Epithelial cell of esophagus (primary cell): ENCODE data around the gene IDUA.

Experiments used
- DNase-seq: peaks from one replicate; pipeline ENCODE4 v3.0.0; 2010; ENCODE audit warnings: low read depth
- H3K4me3 ChIP-seq: 2 replicates; pipeline ENCODE4 v1.5.1; 2011; ENCODE audit warnings: mild to moderate bottlenecking, low read length, control low read depth
- TF ChIP-seq, protein P1 (sequence below): IDR thresholded peaks from 2 replicates; pipeline ENCODE4 v1.5.1; 2011; ENCODE audit warnings: low read depth, mild to moderate bottlenecking, low read length, control low read depth, inconsistent platforms; ENCODE audit not compliant: insufficient read depth; ENCODE audit errors: missing control alignments

The IDUA gene

DNA sequence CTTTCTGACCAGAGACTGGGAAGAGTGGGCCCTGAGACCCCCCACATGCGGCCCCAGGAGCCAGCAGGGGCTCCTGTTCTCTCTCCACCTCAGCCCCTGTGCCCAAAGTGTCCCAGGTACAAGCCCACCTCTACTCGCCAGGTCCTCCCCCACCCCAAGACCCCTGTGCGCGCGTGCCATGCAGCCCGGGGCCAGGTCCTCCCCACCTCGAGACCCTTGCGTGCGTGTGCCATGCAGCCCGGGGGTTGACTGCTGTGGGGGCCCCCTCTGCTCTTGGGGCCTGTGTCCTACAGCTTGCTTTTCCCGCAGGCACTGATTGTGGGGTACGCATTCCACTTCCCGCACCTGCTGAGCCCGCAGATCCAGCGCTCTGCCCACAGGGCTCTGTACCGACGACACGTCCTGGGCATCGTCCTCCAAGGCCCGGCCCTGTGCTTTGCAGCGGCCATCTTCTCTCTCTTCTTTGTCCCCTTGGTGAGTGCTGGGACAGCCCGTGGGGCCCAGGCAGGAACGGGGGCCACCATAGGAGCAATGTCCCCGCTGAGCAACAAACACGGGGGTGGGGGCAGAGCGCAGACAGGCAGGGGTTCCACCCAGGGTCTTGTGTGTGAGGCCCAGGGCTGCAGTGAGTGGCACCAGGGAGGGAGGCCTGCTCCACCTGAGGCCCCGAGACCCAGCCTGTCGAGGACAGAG lies 33.8 kb upstream of the IDUA start:
- no peak for DNase-seq
- TF ChIP-seq, protein P1, sequence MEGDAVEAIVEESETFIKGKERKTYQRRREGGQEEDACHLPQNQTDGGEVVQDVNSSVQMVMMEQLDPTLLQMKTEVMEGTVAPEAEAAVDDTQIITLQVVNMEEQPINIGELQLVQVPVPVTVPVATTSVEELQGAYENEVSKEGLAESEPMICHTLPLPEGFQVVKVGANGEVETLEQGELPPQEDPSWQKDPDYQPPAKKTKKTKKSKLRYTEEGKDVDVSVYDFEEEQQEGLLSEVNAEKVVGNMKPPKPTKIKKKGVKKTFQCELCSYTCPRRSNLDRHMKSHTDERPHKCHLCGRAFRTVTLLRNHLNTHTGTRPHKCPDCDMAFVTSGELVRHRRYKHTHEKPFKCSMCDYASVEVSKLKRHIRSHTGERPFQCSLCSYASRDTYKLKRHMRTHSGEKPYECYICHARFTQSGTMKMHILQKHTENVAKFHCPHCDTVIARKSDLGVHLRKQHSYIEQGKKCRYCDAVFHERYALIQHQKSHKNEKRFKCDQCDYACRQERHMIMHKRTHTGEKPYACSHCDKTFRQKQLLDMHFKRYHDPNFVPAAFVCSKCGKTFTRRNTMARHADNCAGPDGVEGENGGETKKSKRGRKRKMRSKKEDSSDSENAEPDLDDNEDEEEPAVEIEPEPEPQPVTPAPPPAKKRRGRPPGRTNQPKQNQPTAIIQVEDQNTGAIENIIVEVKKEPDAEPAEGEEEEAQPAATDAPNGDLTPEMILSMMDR = no peak
- no peak overlapping the region for H3K4me3 ChIP-seq

DNA sequence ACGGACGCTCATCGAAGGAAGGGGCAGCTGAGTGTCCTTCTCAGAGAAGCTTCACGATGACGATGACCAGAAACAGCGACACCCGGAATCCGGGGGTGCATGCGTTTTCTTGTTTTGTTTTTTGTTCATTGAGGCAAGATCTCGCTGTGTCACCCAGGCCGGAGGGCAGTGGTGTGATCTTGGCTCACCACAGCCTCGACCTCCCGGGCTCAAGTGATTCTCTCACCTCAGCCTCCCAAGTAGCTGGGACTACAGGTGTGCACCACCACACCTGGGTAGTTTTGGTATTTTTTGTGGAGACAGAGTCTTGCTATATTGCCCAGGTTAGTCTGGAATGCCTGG lies 33.3 kb upstream of the IDUA start:
- TF ChIP-seq, protein P1 = no peak
- DNase-seq = no peak
- no peak overlapping the region for H3K4me3 ChIP-seq

DNA sequence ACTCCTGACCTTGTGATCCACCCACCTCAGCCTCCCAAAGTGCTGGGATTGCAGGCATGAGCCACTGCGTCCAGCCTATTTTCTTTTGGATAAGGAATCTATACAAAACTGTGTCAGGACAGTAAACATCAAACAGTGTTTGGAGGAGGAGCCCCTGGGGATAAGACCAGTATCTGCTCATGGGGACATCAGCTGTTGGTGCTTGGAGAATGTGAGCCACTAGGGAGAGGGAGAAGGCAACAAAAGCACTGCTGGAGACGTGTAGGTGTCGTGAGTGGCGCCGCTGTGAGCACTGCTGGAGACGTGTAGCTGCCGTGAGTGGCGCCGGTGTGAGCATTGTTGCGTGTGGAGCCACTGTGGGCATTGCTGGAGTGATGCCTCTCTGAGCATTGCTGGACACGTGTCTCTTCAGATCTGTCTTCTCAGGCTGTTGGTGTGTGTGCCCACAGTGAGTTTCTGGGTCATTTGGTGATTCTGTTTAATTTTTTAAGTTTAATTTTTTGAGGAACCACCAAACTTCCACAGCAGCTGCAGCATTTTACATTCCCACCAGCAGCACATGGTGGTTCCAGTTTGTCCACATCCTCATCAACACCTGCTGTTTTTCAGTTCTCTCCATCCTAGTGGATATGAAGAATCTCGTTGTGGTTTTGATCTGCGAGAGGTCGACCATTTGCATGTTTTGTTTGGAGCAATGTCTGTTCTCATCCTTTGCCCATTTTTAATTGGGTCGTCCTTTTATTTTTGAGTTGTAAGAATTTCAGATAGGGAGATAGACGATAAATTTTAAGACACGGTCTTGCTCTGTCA lies 32.4 kb upstream of the IDUA start:
- no peak for DNase-seq
- no peak overlapping the region for H3K4me3 ChIP-seq
- TF ChIP-seq, protein P1 = no peak

DNA sequence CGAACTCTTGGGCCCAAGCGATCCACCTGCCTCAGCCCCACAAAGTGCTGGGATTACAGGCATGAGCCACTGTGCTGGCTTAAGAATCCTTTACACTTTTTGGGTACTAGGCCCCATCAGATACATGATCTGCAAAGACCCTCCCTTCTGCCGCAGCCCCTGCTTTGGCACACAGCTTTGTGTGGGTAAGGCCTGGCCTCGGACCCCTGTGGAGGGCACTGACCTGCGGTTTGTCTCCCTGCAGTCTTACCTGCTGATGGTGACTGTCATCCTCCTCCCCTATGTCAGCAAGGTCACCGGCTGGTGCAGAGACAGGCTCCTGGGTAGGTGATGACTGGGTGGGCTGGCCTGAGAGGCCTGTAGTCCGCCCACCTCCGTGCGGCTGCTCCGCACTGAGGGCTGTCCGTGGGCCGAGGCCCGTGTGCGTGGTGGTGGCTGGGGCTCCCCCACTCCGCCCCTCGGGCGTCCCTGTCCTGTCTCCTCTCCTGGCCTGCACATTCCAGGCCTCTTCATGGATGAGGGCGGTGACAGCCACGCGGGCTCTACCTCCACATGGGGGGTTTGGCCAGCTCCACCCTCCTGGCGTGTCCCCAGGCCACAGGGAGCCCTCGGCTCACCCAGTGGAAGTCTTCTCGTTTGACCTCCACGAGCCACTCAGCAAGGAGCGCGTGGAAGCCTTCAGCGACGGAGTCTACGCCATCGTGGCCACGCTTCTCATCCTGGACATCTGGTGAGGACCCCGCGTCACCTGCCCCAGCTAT lies 31.5 kb upstream of the IDUA start:
- no peak for DNase-seq
- H3K4me3 ChIP-seq = no peak overlapping the region
- TF ChIP-seq, protein P1 = no peak

GRCh38 chr4:955931-956381 lies 30.9 kb upstream of the IDUA start:
- TF ChIP-seq, protein P1 = no peak
- no peak for DNase-seq
- no peak overlapping the region for H3K4me3 ChIP-seq

- TF ChIP-seq, protein P1 = no peak
- DNase-seq = no peak
- no peak overlapping the region for H3K4me3 ChIP-seq
These were observed 30.2 kb upstream of the IDUA start for GRCh38 chr4:956531-957230.
